ENCODE measurements around the gene ZNF326.
A peak's percentile ranks its signal among the peaks of the same experiment; 100 is the strongest.
"Not testable (repeated sequence)": the region's sequence is repeated elsewhere in the genome, so short reads cannot be mapped to it uniquely, and the experiment has no call there.

ZNF326 gene

GRCh38 chr1:89995598-89996449 lies 914 bp downstream of the ZNF326 start:
- DNase-seq (ENCODE audit: low read depth, low spot score), result no peak
- peak overlapping the region; percentile 81 for H3K27ac ChIP-seq

- DNase-seq (ENCODE audit: low read depth, low spot score), result no peak
- peak overlapping the region; percentile 81 for H3K27ac ChIP-seq
Measured at GRCh38 chr1:89996450-89997110, 1.7 kb downstream of the ZNF326 start.

DNA sequence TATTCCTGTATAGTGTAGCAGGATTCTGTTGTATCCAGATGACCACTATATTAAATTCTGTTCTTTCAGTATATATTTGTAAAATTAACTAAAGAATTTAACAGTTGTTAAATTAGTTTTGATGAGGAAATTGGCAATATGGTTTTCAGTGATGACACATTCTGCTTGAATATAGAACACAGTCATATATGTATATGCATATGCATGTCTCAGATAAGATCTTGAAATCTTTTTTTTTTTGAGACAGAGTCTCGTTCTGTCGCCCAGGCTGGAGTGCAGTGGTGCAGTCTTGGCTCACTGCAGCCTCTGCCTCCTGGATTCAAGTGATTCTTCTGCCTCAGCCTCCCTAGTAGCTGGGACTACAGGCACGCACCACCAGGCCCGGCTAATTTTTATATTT lies 2.2 kb downstream of the ZNF326 start:
- DNase-seq (ENCODE audit: low read depth, low spot score); H3K27ac ChIP-seq: not testable (repeated sequence)

GRCh38 chr1:89998306-89998705 lies 3.4 kb downstream of the ZNF326 start:
- no peak for DNase-seq (ENCODE audit: low read depth, low spot score)
- H3K27ac ChIP-seq, result no peak overlapping the region

DNA sequence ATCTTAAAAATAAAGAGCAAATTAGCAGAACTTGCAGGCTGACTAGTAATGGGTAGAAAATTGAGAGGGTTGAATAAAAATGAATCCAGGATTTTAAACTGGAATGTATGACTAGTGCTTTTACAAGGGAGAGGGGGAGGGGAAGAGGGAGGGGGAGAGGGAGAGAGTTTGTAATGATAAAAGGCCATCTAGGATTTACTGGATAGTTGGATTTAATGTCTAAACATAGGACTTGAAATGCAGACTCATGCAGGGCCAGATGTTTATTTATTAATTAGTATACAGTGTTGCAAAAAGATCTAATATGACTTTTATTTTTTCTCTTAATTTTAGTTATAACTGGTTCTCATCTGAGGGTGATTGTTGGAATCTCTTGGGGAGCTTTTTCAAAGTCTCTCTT lies 4.3 kb downstream of the ZNF326 start:
- DNase-seq (ENCODE audit: low read depth, low spot score), result no peak
- no peak overlapping the region for H3K27ac ChIP-seq

DNA sequence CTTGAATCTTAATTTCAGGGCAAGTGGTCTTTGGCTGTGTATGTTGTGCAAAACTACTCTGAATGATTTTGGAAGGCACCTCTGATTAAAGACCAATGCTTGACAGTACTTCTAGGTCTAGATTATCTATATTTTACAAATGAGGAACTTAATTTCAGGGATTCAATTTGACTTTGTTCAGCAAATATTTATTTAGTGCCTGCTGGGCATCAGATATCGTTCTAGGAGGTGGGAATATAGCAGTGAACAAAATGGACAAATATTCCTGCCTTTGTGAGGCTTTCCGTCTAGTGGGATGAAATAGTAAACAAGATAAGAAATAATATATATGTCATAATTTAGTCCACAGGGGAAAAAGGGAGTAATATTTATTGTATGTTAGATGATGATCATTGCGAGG lies 4.7 kb downstream of the ZNF326 start:
- DNase-seq (ENCODE audit: low read depth, low spot score), result no peak
- H3K27ac ChIP-seq, result no peak overlapping the region

GRCh38 chr1:90000934-90001676 lies 6.2 kb downstream of the ZNF326 start:
- no peak overlapping the region for H3K27ac ChIP-seq
- no peak for DNase-seq (ENCODE audit: low read depth, low spot score)

GRCh38 chr1:90007979-90008404 lies 13.1 kb downstream of the ZNF326 start:
- H3K27ac ChIP-seq, result no peak overlapping the region
- no peak for DNase-seq (ENCODE audit: low read depth, low spot score)

GRCh38 chr1:90012300-90012699 lies 17.4 kb downstream of the ZNF326 start:
- DNase-seq (ENCODE audit: low read depth, low spot score), result no peak

GRCh38 chr1:90023691-90024090 lies 28.8 kb downstream of the ZNF326 start:
- no peak overlapping the region for H3K27ac ChIP-seq
- no peak for DNase-seq (ENCODE audit: low read depth, low spot score)

More at GRCh38 chr1:90012300-90012699, 17.4 kb downstream of the ZNF326 start:
- H3K27ac ChIP-seq, result no peak overlapping the region

GRCh38 chr1:90027281-90027680 lies 32.4 kb downstream of the ZNF326 start:
- no peak for DNase-seq (ENCODE audit: low read depth, low spot score)
- H3K27ac ChIP-seq, result no peak overlapping the region

DNA sequence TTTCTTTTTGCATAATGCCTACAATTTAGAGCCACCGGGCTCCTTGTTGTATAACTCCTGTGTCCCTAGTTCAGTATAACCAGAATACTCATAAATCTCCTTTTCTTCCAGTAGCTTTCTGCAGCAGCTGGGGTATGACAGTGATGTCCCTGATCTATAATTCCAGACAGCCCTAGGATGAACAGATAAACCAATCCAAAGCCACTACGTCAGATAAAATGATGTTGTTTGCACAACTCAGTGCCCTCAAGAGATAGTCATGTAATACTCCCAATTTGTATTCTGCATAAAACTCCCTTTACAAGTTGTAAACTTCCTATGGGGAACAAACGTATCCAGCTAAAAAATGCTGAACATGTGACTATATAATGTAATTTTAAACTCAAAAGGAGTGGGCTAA lies 44.7 kb downstream of the ZNF326 start:
- DNase-seq (ENCODE audit: low read depth, low spot score), result no peak
- no peak overlapping the region for H3K27ac ChIP-seq

- H3K27ac ChIP-seq, result no peak overlapping the region
- DNase-seq (ENCODE audit: low read depth, low spot score), result no peak
Measured at GRCh38 chr1:90043586-90043985, 48.7 kb downstream of the ZNF326 start.

DNA sequence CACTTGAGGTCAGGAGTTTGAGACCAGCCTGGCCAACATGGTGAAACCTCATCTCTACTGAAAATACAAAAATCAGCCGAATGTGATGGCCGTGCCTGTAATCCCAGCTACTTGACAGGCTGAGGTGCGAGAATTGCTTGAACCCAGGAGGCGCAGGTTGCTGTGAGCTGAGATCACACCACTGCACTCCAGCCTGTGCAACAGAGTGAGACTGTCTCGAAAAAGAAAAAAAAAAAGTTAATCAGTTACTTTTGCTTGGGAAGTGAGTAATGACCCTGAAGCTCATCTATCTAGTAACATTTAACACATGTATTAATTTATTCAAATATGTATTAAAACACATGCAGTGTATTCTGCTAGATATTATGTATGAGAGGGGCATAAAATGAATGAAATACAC lies 49.4 kb downstream of the ZNF326 start:
- DNase-seq (ENCODE audit: low read depth, low spot score), result no peak
- no peak overlapping the region for H3K27ac ChIP-seq

- no peak overlapping the region for H3K27ac ChIP-seq
- DNase-seq (ENCODE audit: low read depth, low spot score), result no peak
Measured at GRCh38 chr1:90045853-90046563, 51.1 kb downstream of the ZNF326 start.

DNA sequence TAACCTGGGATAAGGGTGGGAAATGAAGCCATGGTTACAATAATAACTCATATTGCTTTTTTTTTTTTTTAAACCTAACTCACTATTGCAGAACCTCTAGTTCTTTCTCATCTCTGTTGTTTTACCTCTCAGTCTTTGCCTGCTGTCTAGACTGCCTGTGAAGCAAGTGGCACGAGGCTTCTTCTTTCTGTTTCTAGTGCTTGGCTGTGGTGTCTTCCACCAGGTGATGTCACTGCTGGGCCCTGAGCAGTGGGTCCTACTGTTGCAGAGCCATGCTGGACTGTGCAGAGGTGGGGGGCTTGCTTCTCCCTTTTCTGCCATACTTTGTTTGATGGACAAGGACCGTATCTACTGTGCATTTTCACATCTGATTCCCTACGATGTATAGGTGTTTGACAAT lies 51.7 kb downstream of the ZNF326 start:
- DNase-seq (ENCODE audit: low read depth, low spot score), result no peak
- H3K27ac ChIP-seq, result no peak overlapping the region

DNA sequence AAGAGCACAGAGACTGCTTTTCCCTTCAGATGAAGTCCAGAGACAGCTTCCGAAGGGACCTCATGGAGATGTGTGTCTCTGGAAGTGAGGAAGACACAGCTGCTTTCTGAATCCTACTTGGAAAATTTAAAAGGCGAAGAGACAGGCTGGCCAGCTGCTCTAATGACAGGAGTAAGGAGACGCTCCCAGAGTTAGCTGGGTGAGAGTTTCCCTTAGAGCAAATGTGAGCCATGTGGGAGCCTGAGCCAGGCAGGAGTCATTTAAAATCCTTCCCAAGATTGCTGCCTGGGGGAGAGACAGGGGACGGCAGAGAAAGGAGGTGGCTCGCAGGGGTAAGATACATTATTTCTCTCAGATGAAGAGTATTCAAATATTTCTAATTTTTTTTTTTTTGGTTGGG lies 53.1 kb downstream of the ZNF326 start:
- no peak overlapping the region for H3K27ac ChIP-seq
- no peak for DNase-seq (ENCODE audit: low read depth, low spot score)

GRCh38 chr1:90062700-90063643 lies 68.1 kb downstream of the ZNF326 start:
- DNase-seq (ENCODE audit: low read depth, low spot score); H3K27ac ChIP-seq: not testable (repeated sequence)

GRCh38 chr1:90064109-90064508 lies 69.2 kb downstream of the ZNF326 start:
- H3K27ac ChIP-seq; DNase-seq (ENCODE audit: low read depth, low spot score): not testable (repeated sequence)
